ENCODE results near the gene DENND11.

The DENND11 gene

DNA sequence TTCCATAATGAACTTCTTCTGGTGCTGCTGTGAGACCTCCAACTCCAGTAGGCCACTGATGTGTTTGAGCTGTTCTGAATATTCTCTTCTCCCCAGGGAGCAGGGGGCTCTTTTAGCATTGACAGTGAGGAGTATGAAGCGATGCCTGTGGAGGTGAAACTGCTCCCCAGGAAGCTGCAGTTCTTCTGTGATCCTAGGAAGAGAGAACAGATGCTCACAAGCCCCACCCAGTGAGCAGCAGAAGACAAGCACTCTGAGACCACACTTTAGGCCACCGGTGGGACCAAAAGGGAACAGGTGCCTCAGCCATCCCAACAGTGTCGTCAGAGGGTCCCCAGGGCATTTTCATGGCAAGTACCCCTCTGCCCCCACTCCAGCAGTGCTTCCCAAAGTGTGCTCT is 49.3 kb downstream of the DENND11 start:
- no peak for TF ChIP-seq CTCF (IDR thresholded peaks at IDR 0.05; ENCODE audit: insufficient read depth, low read depth, low read length, missing control alignments)
- DNase-seq (ENCODE audit: low read depth), result no peak

More for the DNA sequence above, 49.3 kb downstream of the DENND11 start:
- no peak overlapping the region for H3K4me3 ChIP-seq (ENCODE audit: low read length)

All from epithelial cell of esophagus (primary cell).